ENCODE measurements around the gene SAMD4B.

Gene SAMD4B

GRCh38 chr19:39390751-39391437 is 48.7 kb downstream of the SAMD4B start, which contains the start of the genes MED29 and PAF1:
Gene MED29, plus strand, starts transcription at chr19:39391378. Its CDS starts 45 bp downstream, at chr19:39391423.
Gene PAF1, minus strand, starts transcription at chr19:39391106. Its CDS starts 242 bp downstream, at chr19:39390864.
- H3K4me1 ChIP-seq = peaks cover 13% of the 10 kb centered on the region
- no peaks in the 10 kb centered on the region for H3K36me3 ChIP-seq (ENCODE audit: control insufficient read depth, insufficient read depth, low read length)
- TF ChIP-seq, protein P1, sequence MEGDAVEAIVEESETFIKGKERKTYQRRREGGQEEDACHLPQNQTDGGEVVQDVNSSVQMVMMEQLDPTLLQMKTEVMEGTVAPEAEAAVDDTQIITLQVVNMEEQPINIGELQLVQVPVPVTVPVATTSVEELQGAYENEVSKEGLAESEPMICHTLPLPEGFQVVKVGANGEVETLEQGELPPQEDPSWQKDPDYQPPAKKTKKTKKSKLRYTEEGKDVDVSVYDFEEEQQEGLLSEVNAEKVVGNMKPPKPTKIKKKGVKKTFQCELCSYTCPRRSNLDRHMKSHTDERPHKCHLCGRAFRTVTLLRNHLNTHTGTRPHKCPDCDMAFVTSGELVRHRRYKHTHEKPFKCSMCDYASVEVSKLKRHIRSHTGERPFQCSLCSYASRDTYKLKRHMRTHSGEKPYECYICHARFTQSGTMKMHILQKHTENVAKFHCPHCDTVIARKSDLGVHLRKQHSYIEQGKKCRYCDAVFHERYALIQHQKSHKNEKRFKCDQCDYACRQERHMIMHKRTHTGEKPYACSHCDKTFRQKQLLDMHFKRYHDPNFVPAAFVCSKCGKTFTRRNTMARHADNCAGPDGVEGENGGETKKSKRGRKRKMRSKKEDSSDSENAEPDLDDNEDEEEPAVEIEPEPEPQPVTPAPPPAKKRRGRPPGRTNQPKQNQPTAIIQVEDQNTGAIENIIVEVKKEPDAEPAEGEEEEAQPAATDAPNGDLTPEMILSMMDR (IDR thresholded peaks at IDR 0.05) = peak; percentile 13

GRCh38 chr19:39397360-39398296 is 55.4 kb downstream of the SAMD4B start:
- H3K4me2 ChIP-seq (ENCODE audit: low read length) = no peak overlapping the region
- no peak overlapping the region for H3K4me3 ChIP-seq (ENCODE audit: low read depth, low read length)
- H3K9ac ChIP-seq = no peak overlapping the region
- H3K27ac ChIP-seq = peak overlapping the region; percentile 58
- H3K36me3 ChIP-seq (ENCODE audit: control insufficient read depth, insufficient read depth, low read length) = no peaks in the 10 kb centered on the region
- H2AFZ ChIP-seq = peak overlapping the region; percentile 10
- no peaks in the 10 kb centered on the region for H3K27me3 ChIP-seq (ENCODE audit: control insufficient read depth, insufficient read depth, low read length)
- no peaks in the 10 kb centered on the region for H3K9me3 ChIP-seq (ENCODE audit: control insufficient read depth, low read length)
- peaks cover 10% of the 10 kb centered on the region for H3K79me2 ChIP-seq
- H3K4me1 ChIP-seq = peaks cover 31% of the 10 kb centered on the region
- TF ChIP-seq, protein P1 (IDR thresholded peaks at IDR 0.05) = peak; percentile 97

More at GRCh38 chr19:39390751-39391437, 48.7 kb downstream of the SAMD4B start, which contains the start of the genes MED29 and PAF1:
- Histone ChIP-seq H3K79me2 (peaks cover 15% of the 10 kb centered on the region), H3K4me2 (ENCODE audit: low read length) (peak within 1 kb of the TSS; percentile 96), H3K27ac (peak within 1 kb of the TSS; percentile 94), H3K27me3 (ENCODE audit: control insufficient read depth, insufficient read depth, low read length) (no peaks in the 10 kb centered on the region), H2AFZ (peak within 1 kb of the TSS; percentile 88), H3K9ac (peak within 1 kb of the TSS; percentile 55), H3K9me3 (ENCODE audit: control insufficient read depth, low read length) (no peaks in the 10 kb centered on the region), H3K4me3 (ENCODE audit: low read depth, low read length) (peak within 1 kb of the TSS; percentile 94)

DNA sequence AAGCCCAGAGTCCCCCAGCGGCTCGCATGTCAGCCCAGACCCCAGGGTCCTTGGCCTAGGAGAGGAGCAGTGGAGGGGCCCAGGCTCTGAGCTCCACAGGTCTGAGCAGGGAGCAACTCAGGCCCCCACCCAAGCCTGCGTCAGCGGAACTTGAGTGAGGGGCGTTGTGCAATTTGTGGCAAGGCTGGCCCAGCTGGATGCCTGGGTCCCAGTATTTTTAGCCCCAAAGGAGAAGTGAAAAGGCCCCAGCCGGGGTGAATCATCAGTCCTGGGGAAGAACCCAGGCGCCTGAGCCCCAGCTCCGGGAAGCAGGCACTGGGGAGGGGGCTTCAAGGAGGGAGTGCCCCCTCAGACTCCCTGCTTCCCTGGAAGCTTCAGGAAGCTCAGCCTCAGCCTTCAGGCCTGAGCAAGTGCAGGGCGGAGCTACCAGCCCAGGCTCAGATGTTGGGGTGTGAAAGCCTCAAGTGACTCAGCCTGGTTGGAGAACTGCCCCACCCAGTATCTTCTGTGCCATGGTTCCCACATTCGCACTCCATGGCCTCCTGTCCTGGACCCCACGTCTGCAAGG is 56.2 kb downstream of the SAMD4B start:
- Histone ChIP-seq H3K79me2 (peaks cover 8% of the 10 kb centered on the region), H3K27me3 (ENCODE audit: control insufficient read depth, insufficient read depth, low read length) (no peaks in the 10 kb centered on the region), H2AFZ (no peak overlapping the region), H3K9ac (no peak overlapping the region), H3K4me1 (peaks cover 38% of the 10 kb centered on the region), H3K27ac (peak overlapping the region; percentile 100), H3K9me3 (ENCODE audit: control insufficient read depth, low read length) (no peaks in the 10 kb centered on the region), H3K36me3 (ENCODE audit: control insufficient read depth, insufficient read depth, low read length) (no peaks in the 10 kb centered on the region), H3K4me3 (ENCODE audit: low read depth, low read length) (no peak overlapping the region), H3K4me2 (ENCODE audit: low read length) (no peak overlapping the region)
- TF ChIP-seq, protein P1 (IDR thresholded peaks at IDR 0.05) = no peak

DNA sequence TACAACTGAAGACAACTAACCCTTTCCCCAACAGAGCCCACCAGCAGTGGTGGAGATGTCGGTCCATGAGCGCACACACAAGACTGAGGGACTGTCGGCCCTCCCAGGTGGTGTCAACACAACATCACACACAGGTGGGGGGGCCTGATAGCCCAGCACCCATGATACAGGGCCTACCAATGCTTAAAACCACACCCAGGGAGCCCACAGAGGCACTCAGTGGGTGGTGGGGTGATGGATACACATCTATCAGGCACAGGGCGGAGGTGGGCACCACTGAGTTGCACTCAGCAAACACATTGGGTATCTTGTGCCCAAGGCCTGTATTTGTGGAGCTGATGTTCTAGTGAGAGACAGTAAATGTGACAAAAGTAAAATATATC is 57.4 kb downstream of the SAMD4B start:
- H3K9ac ChIP-seq = no peak overlapping the region

More for the DNA sequence above, 57.4 kb downstream of the SAMD4B start:
- no peak overlapping the region for H2AFZ ChIP-seq
- H3K79me2 ChIP-seq = peaks cover 4% of the 10 kb centered on the region
- H3K27ac ChIP-seq = peak overlapping the region; percentile 100
- H3K4me1 ChIP-seq = peaks cover 43% of the 10 kb centered on the region
- H3K4me3 ChIP-seq (ENCODE audit: low read depth, low read length) = no peak overlapping the region
- peak overlapping the region; percentile 26 for H3K4me2 ChIP-seq (ENCODE audit: low read length)
- no peaks in the 10 kb centered on the region for H3K9me3 ChIP-seq (ENCODE audit: control insufficient read depth, low read length)
- TF ChIP-seq, protein P1 (IDR thresholded peaks at IDR 0.05) = no peak
- H3K27me3 ChIP-seq (ENCODE audit: control insufficient read depth, insufficient read depth, low read length) = no peaks in the 10 kb centered on the region
- H3K36me3 ChIP-seq (ENCODE audit: control insufficient read depth, insufficient read depth, low read length) = no peaks in the 10 kb centered on the region
